IPS-15b (cell line): ENCODE data around the gene CYTH2.

Experiments
- H3K27me3 ChIP-seq: one replicate; pipeline ENCODE4 v1.6.1; 2013; ENCODE audit warnings: low read length; ENCODE audit not compliant: control insufficient read depth, insufficient read depth
- H3K36me3 ChIP-seq: one replicate; pipeline ENCODE4 v1.6.1; 2013; ENCODE audit warnings: low read length; ENCODE audit not compliant: control insufficient read depth, insufficient read depth
- H3K4me1 ChIP-seq: one replicate; pipeline ENCODE4 v1.6.1; 2013; ENCODE audit warnings: mild to moderate bottlenecking, low read length; ENCODE audit not compliant: control insufficient read depth, insufficient read depth
- H3K4me3 ChIP-seq: one replicate; pipeline ENCODE4 v1.5.1; 2013; ENCODE audit warnings: low read depth, low read length
- H3K9ac ChIP-seq: one replicate; pipeline ENCODE4 v1.6.1; 2013; ENCODE audit warnings: low read depth, mild to moderate bottlenecking, low read length
- H3K9me3 ChIP-seq: one replicate; pipeline ENCODE4 v1.6.1; 2013; ENCODE audit warnings: mild to moderate bottlenecking, low read length; ENCODE audit not compliant: control insufficient read depth, insufficient read depth

CYTH2 gene

GRCh38 chr19:48490981-48491792 is 22.0 kb downstream of the CYTH2 start:
- Histone ChIP-seq H3K27me3 (no peaks in the 10 kb centered on the region), H3K4me3 (peak overlapping the region; percentile 60), H3K9me3 (no peaks in the 10 kb centered on the region), H3K4me1 (peaks cover 6% of the 10 kb centered on the region), H3K9ac (no peak overlapping the region), H3K36me3 (peaks cover 2% of the 10 kb centered on the region)

- H3K9ac ChIP-seq, result no peak overlapping the region
- H3K4me3 ChIP-seq, result peak overlapping the region; percentile 60
- peaks cover 6% of the 10 kb centered on the region for H3K4me1 ChIP-seq
These were observed 22.6 kb downstream of the CYTH2 start for GRCh38 chr19:48491793-48492123.

GRCh38 chr19:48492925-48493717 is 24.0 kb downstream of the CYTH2 start:
- H3K36me3 ChIP-seq, result no peaks in the 10 kb centered on the region
- no peak overlapping the region for H3K9ac ChIP-seq
- H3K9me3 ChIP-seq, result no peaks in the 10 kb centered on the region
- peaks cover 6% of the 10 kb centered on the region for H3K4me1 ChIP-seq
- no peaks in the 10 kb centered on the region for H3K27me3 ChIP-seq
- peak overlapping the region; percentile 59 for H3K4me3 ChIP-seq

More at GRCh38 chr19:48491793-48492123, 22.6 kb downstream of the CYTH2 start:
- no peaks in the 10 kb centered on the region for H3K9me3 ChIP-seq
- no peaks in the 10 kb centered on the region for H3K27me3 ChIP-seq
- peaks cover 2% of the 10 kb centered on the region for H3K36me3 ChIP-seq

GRCh38 chr19:48493718-48494401 is 24.7 kb downstream of the CYTH2 start:
- Histone ChIP-seq H3K4me3 (peak overlapping the region; percentile 62), H3K27me3 (no peaks in the 10 kb centered on the region), H3K9ac (peak overlapping the region; percentile 83), H3K9me3 (no peaks in the 10 kb centered on the region), H3K36me3 (no peaks in the 10 kb centered on the region), H3K4me1 (peaks cover 6% of the 10 kb centered on the region)

GRCh38 chr19:48495396-48495795 is 26.2 kb downstream of the CYTH2 start:
- Histone ChIP-seq H3K36me3 (no peaks in the 10 kb centered on the region), H3K4me1 (peaks cover 2% of the 10 kb centered on the region), H3K9me3 (no peaks in the 10 kb centered on the region), H3K9ac (no peak overlapping the region), H3K27me3 (no peaks in the 10 kb centered on the region), H3K4me3 (no peak overlapping the region)

GRCh38 chr19:48496959-48497727 is 28.0 kb downstream of the CYTH2 start:
- no peaks in the 10 kb centered on the region for H3K4me1 ChIP-seq
- H3K27me3 ChIP-seq, result no peaks in the 10 kb centered on the region
- H3K36me3 ChIP-seq, result no peaks in the 10 kb centered on the region
- H3K9ac ChIP-seq, result no peak overlapping the region
- H3K4me3 ChIP-seq, result no peak overlapping the region
- no peaks in the 10 kb centered on the region for H3K9me3 ChIP-seq

GRCh38 chr19:48497728-48498594 is 28.8 kb downstream of the CYTH2 start:
- Histone ChIP-seq H3K4me3 (no peak overlapping the region), H3K9ac (no peak overlapping the region), H3K27me3 (no peaks in the 10 kb centered on the region), H3K9me3 (no peaks in the 10 kb centered on the region), H3K4me1 (no peaks in the 10 kb centered on the region), H3K36me3 (no peaks in the 10 kb centered on the region)

GRCh38 chr19:48498595-48499311 is 29.6 kb downstream of the CYTH2 start:
- H3K4me3 ChIP-seq, result no peak overlapping the region
- no peaks in the 10 kb centered on the region for H3K9me3 ChIP-seq
- no peaks in the 10 kb centered on the region for H3K27me3 ChIP-seq
- H3K4me1 ChIP-seq, result no peaks in the 10 kb centered on the region
- no peak overlapping the region for H3K9ac ChIP-seq
- H3K36me3 ChIP-seq, result no peaks in the 10 kb centered on the region

GRCh38 chr19:48499316-48500090 is 30.3 kb downstream of the CYTH2 start:
- Histone ChIP-seq H3K36me3 (no peaks in the 10 kb centered on the region), H3K9me3 (no peaks in the 10 kb centered on the region), H3K4me1 (no peaks in the 10 kb centered on the region), H3K4me3 (no peak overlapping the region), H3K9ac (no peak overlapping the region), H3K27me3 (no peaks in the 10 kb centered on the region)
